ENCODE measurements around the gene RMI2.

RMI2 gene

GRCh38 chr16:11393366-11393765 lies 48.1 kb downstream of the RMI2 start:
- DNase-seq (ENCODE audit: extremely low read depth, insufficient read length) = no peak
- H3K27me3 ChIP-seq (replicated peaks; ENCODE audit: control insufficient read depth, insufficient read depth, low read length) = no peaks in the 10 kb centered on the region; the same call in 1 of the 2 replicates
- no peaks in the 10 kb centered on the region for H3K36me3 ChIP-seq (ENCODE audit: control insufficient read depth, insufficient read depth, low read length)
- no peak overlapping the region for H3K4me3 ChIP-seq (replicated peaks; ENCODE audit: low read depth, low read length)
- TF ChIP-seq CTCF (IDR thresholded peaks at IDR 0.05; ENCODE audit: insufficient read depth, low read length, poor library complexity, severe bottlenecking) = no peak

GRCh38 chr16:11393861-11394592 lies 48.8 kb downstream of the RMI2 start:
- no peak for DNase-seq (ENCODE audit: extremely low read depth, insufficient read length)
- no peak overlapping the region for H3K4me3 ChIP-seq (replicated peaks; ENCODE audit: low read depth, low read length)
- no peak for TF ChIP-seq CTCF (IDR thresholded peaks at IDR 0.05; ENCODE audit: insufficient read depth, low read length, poor library complexity, severe bottlenecking)
- no peaks in the 10 kb centered on the region for H3K36me3 ChIP-seq (ENCODE audit: control insufficient read depth, insufficient read depth, low read length)
- no peaks in the 10 kb centered on the region; the same call in 1 of the 2 replicates for H3K27me3 ChIP-seq (replicated peaks; ENCODE audit: control insufficient read depth, insufficient read depth, low read length)

- TF ChIP-seq CTCF (IDR thresholded peaks at IDR 0.05; ENCODE audit: insufficient read depth, low read length, poor library complexity, severe bottlenecking) = no peak
- Histone ChIP-seq H3K4me3 (replicated peaks; ENCODE audit: low read depth, low read length) (no peak overlapping the region), H3K27me3 (replicated peaks; ENCODE audit: control insufficient read depth, insufficient read depth, low read length) (no peaks in the 10 kb centered on the region; the same call in 1 of the 2 replicates), H3K36me3 (ENCODE audit: control insufficient read depth, insufficient read depth, low read length) (no peaks in the 10 kb centered on the region)
- no peak for DNase-seq (ENCODE audit: extremely low read depth, insufficient read length)
Measured at GRCh38 chr16:11394593-11394960, 49.3 kb downstream of the RMI2 start.

- no peak for TF ChIP-seq CTCF (IDR thresholded peaks at IDR 0.05; ENCODE audit: insufficient read depth, low read length, poor library complexity, severe bottlenecking)
- Histone ChIP-seq H3K27me3 (replicated peaks; ENCODE audit: control insufficient read depth, insufficient read depth, low read length) (no peaks in the 10 kb centered on the region; the same call in 1 of the 2 replicates), H3K4me3 (replicated peaks; ENCODE audit: low read depth, low read length) (no peak overlapping the region), H3K36me3 (ENCODE audit: control insufficient read depth, insufficient read depth, low read length) (no peaks in the 10 kb centered on the region)
- no peak for DNase-seq (ENCODE audit: extremely low read depth, insufficient read length)
Measured at GRCh38 chr16:11395008-11395948, 50.0 kb downstream of the RMI2 start.

GRCh38 chr16:11395949-11396240 lies 50.6 kb downstream of the RMI2 start:
- Histone ChIP-seq H3K4me3 (replicated peaks; ENCODE audit: low read depth, low read length) (no peak overlapping the region), H3K27me3 (replicated peaks; ENCODE audit: control insufficient read depth, insufficient read depth, low read length) (no peaks in the 10 kb centered on the region; the same call in 1 of the 2 replicates), H3K36me3 (ENCODE audit: control insufficient read depth, insufficient read depth, low read length) (no peaks in the 10 kb centered on the region)
- TF ChIP-seq CTCF (IDR thresholded peaks at IDR 0.05; ENCODE audit: insufficient read depth, low read length, poor library complexity, severe bottlenecking) = no peak
- no peak for DNase-seq (ENCODE audit: extremely low read depth, insufficient read length)

Measured in GM06990 (cell line).